HG03575 (cell line): ENCODE results near the gene AACS.

Experiments
- ATAC-seq: cut with Tn5 transposase; IDR thresholded peaks from one replicate; pipeline ENCODE4 v1.9.1; 2021; ENCODE audit not compliant: unreplicated experiment, insufficient number of reproducible peaks, low FRiP score; ENCODE audit errors: extremely low read depth

AACS gene

DNA sequence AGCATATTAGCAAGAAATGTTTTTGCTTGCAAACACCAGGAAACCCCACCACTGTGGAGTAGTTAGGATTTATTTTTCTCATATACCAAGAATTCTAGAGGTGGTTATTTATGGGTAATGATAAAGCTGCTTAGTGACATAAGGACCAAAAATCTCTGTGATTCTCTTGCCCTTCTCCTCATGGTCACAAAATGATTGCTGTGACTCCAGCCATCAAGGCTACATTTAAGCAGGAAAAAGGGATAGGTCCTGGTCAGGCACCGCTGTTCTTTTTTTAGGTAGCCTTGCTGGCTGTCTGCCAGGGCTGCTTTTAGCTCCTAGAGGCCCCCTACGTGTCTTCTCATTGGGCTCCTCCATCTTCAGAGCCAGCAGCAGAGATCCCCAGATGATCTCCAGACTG is 104.2 kb downstream of the AACS start:
- ATAC-seq = no peak

DNA sequence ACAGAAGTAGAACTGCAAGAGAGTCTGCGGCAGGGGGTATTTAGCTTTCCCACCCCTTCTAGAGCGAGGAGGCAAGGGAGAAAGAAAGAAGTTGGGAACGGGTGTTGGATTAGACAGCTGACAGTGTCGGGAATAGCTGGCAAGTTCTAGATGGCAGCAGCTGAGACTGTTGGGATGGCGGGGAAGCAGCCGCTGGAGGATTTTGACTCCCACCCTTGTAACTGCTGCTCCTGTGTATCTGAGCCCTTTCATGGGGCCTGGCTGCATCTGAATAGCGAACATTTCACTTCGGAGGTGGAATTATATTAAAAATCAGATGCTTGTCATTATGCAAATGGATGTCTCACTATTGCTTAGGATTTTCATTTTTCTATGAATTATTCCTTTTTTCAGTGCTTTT is 104.6 kb downstream of the AACS start:
- no peak for ATAC-seq

DNA sequence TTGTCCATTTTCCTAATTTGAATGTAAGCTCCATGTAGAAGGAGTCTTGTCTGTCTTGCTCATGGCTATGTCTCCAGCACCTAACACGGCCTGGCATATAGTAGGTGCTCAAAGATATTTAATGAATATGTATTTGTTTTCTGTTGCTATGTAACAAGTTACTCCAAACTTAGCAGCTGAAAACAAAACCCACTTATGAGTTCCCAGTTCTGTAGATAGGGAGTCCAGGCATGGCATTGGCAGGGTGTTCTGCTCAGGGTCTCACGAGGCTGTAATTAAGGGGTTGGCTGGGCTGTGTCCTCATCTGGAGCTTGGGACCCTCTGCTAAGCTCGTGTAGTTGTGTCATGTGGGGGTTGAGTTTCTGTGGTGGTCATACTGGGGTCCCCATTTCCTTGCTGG is 106.0 kb downstream of the AACS start:
- no peak for ATAC-seq

DNA sequence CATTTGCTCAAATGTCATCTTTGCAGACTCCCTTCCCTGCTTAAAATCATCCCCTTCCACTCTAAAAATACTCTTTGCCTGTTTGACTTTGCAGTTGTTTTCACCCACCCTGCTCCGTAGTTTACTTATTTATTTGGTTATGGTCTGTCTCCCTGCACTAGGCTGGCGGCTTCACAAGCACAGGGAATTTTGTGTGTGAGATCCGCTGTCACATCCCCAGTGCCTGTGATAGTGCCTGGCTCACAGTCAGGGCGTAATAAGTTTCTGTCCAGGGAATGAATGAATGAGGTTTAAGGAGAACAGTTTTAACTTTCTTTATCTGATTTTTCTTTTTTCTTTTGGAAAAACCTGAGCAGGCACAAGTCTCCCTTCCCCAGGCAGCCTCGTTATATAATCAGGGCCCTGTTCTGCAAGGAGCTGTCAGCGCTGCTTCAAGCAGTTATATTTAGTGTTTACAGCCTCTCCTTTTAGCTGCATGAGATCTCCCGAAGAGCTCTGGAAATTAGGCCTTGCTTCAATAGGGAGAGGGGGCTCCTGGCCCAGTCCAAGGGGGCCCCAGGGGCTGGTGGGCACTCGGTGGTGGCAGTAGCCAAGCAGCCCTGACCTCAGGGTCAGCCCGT is 107.1 kb downstream of the AACS start:
- ATAC-seq = no peak

DNA sequence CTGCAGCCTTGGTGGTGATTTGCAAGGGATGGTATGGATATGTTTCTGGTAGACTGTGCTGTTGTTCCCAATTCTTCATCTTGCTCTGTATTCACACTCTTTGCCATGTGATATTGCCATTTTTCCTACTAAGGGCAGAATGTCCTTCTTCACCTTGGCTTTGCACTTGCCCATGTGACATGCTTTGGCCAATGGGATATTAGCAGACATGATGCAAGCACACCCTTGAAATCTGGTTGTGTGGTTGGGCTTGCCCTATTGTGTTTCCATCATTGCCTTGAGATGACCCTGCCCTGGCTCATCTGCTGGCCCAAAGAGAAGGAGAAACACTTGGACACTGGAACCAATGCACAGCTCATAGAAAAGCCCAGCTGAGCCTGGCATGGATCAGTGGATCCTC is 110.3 kb downstream of the AACS start:
- no peak for ATAC-seq

DNA sequence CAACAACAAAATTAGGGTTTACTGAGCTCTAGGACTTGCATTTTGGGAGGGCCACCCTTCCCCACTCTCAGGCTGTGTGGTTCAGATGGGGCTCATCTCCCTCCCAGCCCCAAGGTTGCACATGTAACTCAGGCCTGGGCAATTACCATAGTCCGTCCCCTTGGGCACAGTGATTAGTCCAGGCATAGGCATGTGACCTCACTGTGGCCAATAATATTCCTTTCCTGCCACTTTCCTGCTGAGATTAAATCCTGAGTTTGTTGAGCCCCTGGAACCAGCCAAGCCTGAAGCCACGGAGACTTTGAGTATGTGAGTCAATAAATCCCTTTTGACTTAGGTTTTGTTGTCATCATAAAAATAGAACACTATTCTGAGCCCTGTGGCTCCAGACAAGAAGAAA is 113.0 kb downstream of the AACS start:
- ATAC-seq = no peak

DNA sequence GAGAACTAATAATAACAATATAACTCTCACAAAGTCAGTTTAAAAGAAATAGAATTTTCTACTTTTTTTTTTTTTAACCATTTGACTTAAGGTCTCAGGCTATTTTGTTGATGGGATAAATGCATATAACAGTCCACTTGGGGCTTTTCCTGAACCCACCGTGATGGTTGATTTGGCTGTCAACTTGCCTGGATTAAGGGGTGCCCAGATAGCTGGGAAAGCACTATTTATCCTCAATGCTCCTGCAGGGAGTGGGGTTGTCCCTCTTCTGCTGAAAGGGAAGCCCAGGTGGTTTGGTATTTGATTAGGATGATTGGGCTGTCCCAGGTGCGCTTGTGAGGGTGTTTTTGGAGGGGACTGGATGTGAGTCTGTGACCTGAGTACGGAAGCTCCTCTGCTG is 114.9 kb downstream of the AACS start:
- ATAC-seq = no peak

DNA sequence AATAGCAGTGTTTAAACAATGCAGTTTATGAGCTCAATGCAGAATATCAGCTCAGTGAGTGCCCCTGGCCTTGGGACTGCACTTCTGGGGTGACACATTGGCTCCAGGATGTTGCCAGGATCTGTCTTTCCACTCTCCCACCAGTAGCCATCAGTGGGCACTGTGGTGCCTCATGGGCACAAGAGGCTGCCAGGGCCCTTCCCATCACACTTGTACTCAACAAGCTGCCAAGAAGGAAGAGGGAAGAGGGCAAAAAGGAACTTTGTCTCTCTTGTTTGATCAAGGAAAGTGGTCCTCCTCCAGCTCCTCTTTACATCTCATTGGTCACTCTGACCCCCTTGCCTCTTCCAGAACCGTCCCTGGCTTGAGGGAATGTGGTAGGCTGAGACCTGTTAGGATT is 115.9 kb downstream of the AACS start:
- ATAC-seq = no peak

DNA sequence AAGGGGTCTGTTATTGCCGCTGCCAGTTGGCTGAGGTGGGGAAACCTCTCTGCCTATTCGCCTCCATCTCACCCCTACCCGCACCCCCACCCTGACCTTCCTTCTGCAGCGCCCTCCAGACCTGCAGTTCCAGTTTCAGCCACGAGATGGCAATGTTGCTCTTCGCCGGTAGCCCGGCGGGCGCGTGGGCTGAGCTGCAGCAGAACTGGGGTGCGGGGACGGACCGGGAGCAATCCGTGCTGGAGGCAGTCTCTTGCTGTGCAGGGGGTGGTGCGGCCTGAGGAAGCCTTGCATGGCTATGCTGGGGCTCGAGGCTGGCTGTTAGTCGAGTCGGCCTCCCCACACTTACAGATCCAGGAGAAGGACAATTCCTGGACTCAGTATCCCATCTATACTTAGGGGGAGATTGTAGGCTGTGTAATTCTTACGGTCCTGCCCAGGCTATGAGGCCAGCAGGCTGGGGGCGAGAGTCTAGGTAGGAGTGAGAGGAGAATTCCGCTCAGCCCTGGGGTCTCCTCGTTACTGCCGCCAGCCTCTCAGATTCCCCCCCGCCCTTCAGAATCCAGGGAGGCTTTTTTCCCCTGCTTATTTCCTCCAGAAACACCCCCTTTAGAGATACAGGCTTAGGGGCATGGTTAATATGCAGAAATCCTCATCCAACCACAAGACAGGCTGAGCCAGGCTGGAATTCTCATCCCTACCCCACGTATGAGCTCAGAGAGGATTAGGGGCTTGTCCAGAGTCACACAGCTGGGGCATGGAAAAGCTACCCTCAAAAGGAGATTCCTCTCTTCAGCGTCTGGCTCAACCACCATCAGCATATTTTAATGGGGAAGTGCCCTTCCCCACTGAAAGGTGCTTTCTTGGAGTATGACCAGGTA is 118.2 kb downstream of the AACS start:
- ATAC-seq = no peak

DNA sequence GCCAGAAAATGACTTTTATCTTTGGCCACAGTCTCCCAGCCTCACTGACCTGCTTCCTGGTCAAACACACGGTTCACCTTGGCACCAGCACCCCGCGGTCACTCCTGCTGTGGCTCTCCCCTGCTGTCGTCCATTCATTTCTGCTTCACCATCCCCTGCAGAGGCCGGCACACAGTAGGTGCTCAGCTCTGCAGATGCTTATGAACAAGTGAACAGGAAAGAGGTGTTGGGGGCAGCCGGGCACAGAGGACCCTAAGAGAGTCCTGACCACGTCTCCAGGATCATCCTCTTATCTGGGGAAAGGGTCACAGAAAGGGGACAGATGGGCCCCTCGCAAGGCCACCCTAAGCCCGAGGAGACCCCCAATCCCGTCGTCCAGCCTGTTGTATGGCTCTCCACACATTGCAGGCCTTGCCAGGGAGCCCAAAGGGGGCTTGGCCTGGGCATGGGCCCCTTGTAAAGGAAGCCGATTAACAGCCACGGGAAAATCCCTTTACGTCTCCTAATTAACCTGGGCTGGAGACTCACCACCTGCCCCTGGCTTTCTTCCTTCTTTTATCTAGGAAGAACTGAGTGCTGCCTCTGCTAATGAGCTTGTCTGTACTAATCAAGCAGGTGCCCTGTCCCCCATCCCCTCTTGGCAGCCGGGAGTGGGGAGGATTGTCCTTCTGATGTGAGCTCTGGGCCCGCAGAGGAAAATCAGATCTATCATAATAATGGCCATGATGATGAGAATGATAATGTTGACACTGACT is 119.2 kb downstream of the AACS start:
- no peak for ATAC-seq

DNA sequence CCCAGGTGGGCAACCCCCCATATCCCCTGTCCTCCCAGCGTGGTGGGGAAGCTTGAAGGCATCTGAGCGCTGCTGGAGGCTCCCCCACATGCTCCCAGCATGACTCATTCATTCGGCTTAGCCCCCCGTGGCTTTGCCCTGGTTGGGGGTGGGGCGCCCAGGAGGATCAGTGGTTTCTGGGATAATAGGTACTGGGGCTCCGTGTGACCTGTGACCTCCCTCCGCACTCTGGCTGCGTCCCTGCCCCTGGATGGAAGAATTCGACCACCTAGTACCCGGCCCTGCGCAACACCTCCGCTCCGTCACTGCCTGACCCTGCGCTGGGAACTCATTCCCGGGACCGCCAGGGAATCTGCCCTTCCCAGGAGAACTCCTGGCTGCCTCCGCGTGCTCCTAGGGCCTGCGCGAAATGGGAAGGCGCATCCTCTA is 120.1 kb downstream of the AACS start:
- no peak for ATAC-seq

DNA sequence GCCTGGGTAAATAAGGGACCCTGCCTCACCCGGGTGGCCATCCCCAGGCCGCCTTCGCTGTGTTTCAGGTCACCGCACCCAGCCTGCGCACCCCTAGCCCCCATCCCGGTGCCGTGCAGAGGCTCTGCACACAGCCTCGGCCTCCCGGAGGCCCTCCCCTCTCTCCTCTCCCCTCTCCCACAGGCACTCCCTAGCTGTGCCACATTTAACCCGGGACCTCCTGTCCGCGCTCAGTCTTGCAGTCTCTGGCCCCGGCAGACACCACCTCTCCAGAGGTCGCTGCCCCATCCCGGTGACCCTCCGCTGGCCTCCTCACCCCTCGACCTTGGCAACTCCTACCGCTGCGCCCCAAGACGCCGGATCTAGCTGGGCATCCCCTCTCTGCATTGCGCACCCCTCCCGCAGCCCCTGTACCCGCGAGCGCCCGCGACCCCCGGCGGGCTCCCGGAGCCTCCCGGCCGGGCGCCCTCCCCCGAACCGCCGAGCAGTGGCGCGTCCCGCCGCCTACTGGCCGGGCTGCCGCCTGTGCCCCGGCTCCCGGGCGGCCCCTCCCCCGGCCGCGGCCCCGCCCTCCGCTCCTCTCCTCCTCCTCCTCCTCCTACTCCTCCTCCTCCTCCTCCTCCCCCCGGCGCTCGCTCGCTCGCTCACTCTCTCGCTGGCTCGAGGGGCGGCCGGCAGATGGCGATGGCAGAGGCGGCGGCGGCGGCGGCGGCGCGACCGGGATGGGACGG is 120.7 kb downstream of the AACS start, which contains the start of gene TMEM132B:
Gene TMEM132B, plus strand, starts transcription at position 647 of the 731 bp plus-strand sequence.
- no peak for ATAC-seq

DNA sequence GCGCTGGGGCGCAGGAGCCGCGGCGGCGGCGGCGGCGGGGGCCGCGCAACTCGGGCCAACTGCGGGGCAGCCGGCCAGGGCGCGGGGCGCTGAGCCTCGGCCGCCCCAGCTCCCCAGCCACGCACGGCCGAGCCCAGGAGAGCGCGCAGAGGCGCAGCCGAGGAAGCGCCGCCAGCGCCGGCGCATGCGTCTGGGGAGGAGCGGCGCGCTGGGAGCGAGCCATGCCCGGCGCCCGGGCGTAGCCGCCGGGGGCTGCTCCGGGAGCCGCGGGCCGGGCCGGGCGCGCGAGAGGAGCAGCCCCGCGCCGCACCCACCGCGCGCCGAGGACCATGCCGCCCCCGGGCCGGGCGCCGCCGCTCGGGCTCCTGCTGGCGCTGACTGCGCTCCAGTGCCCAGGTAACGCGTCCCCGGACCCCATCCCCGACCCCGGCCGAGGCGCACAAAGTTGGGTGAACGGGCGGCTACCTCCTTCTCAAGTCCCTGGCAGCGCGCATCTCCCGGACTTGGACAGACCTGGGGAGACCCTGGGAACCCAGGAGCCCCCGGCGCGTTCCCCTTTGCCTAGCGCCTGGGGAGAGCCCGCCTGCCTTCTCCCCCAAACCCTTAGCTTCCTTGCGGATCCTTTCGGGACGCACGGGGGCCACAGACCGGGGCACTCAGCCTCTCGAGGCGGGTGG is 121.4 kb downstream of the AACS start:
- ATAC-seq = no peak

DNA sequence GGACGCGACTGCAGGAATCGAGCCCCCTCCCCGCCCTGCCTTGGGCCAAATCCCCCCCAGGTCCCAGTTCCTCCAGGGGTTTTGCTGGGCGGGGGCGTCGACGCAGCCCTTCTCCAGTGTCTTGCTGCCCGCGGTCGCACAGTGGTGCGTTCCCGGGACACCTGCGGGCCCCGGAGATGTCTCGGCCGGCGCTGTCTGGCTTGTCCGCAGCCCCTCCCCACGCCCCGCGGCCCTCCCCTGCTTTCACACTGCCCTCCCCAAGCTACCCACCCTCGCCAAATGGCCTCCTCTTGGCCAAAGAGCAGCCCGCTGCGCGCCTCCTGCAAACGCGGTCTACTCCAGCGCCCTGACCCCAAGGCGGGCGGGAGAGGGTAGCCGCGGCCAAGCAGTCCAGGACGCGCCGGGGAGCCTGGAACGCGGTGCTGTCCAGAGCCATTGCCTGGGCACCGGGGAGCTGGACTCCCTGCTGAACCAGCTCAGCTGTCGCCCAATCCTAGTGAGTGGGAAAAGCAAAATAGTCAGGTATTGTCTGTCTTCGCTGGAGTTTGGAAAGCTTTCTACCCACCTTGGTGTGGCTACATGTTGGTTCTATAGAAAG is 122.0 kb downstream of the AACS start:
- ATAC-seq = no peak

DNA sequence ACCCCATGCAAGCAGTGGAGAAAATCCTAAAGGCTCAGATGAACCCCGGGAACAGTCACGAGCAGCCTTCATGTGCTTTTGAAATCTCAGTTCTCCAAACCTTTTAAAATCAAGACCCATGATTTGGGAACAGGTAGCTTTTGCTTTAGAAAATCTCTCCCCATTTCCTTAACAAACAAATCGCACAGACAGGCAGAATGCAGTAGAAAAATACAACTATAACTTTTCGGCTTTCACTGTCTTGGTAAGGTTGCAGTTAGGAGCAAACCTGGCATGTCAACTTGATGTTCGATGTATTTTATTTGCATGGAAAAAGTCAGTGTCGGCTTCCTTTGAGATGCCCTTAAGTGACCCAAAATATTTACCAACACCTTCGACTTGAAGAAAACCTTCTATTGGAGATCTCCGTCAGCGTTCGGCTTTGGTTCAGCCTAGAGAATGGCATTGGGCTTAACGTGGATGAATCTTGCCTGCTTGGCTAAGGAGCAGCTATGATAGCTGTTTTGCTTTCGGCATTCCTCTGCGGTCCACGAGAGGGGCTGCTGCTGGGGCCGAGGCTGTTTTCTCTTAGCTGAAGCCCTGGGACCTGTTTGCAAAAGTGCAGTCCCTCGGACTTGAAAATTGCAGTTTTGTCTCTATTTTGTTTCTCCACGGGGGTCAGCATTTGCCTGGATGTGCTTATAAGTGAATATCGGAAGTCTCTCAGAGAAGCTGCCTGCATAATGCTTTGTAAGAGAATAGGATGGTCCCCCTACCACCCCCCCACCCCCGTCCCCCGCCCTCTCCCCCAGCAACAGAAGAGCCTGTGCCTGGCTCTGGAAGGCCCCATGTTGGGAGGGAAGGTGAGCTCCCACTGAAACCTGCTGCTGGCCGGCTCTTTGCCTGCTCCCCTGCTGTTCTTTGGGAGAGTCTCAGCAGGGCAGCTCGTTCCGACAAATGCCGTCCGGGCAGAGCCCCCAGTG is 122.8 kb downstream of the AACS start:
- ATAC-seq = no peak

DNA sequence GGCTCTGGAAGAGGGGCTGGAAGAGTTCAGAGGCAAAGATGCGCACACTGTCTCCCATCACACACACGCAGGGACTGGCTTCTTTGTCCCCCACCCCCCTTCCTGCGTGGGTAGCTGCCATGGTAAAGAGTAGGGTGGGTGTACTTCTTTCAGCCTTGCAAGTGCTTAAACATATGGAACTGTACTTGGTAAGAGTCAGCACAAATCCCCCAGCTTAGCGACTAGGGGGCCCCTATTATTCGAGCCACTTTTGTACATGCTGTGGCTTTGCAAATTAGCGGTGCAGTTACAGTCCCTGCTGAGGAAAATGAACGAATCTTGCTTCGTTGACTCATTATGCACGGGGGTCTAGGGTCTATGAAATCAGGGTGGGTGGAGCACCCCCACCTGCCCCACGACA is 123.8 kb downstream of the AACS start:
- no peak for ATAC-seq

DNA sequence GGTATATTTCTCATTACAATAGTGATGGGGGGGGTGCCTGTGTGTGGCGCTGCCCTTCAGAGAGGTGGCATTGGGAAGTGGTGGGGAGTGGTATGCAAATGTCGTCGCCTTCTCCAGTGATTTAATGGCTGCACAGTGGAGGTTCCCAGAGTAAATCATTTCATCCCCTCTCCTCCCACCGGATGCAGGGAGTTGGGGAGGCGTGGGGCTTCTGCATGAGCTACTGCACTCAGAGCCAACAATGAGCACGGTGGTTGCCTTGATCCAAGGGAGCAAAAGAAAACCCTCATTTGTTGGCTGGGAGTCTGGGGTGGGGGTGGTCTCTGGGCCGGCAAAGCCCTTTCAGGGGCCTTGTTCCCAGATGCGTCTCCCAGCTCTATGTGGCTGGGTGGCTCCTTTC is 124.3 kb downstream of the AACS start:
- ATAC-seq = no peak
